Keratinocyte (primary cell): ENCODE measurements around the gene CELF6.

Experiments
- EZH2 ChIP-seq: IDR thresholded peaks from one replicate; pipeline ENCODE4 v1.6.1; 2012; ENCODE audit warnings: inconsistent platforms, mild to moderate bottlenecking, low read length, moderate library complexity
- TF ChIP-seq, protein P1 (sequence below), 3 experiments: IDR thresholded peaks in 1 of 3; conservative IDR thresholded peaks in 1 of 3; optimal IDR thresholded peaks in 1 of 3; 2 replicates in 2 of 3; 3 replicates in 1 of 3; pipeline versions ENCODE3 to v1.5.1; 2011; ENCODE audit warnings: low read length in 3 of 3, mild to moderate bottlenecking in 3 of 3, moderate library complexity in 2 of 3, control low read depth in 1 of 3, inconsistent platforms in 1 of 3; ENCODE audit not compliant: insufficient read depth in 2 of 3; ENCODE audit errors: extremely low read depth in 1 of 3

GRCh38 chr15:72313881-72314280, 6.1 kb downstream of the CELF6 start:
- TF ChIP-seq, protein P1, sequence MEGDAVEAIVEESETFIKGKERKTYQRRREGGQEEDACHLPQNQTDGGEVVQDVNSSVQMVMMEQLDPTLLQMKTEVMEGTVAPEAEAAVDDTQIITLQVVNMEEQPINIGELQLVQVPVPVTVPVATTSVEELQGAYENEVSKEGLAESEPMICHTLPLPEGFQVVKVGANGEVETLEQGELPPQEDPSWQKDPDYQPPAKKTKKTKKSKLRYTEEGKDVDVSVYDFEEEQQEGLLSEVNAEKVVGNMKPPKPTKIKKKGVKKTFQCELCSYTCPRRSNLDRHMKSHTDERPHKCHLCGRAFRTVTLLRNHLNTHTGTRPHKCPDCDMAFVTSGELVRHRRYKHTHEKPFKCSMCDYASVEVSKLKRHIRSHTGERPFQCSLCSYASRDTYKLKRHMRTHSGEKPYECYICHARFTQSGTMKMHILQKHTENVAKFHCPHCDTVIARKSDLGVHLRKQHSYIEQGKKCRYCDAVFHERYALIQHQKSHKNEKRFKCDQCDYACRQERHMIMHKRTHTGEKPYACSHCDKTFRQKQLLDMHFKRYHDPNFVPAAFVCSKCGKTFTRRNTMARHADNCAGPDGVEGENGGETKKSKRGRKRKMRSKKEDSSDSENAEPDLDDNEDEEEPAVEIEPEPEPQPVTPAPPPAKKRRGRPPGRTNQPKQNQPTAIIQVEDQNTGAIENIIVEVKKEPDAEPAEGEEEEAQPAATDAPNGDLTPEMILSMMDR (optimal IDR thresholded peaks at IDR 0.05 in 1 of 3, IDR thresholded peaks at IDR 0.05 in 1 of 3, conservative IDR thresholded peaks at IDR 0.05 in 1 of 3; ENCODE audit: extremely low read depth in 1 of 3, insufficient read depth in 2 of 3, low read length in 3 of 3) = no peak
- no peak for TF ChIP-seq EZH2
